Embryonic facial prominence (tissue), 1 donor: Measurements from ENCODE around the gene MYH9.

Source experiments
- DNase-seq: peaks from one replicate; pipeline ENCODE4 v3.0.0-alpha.2; 2016; ENCODE audit errors: extremely low spot score

MYH9 gene

GRCh38 chr22:36349726-36350125 lies 38.0 kb downstream of the MYH9 start:
- no peak for DNase-seq

DNA sequence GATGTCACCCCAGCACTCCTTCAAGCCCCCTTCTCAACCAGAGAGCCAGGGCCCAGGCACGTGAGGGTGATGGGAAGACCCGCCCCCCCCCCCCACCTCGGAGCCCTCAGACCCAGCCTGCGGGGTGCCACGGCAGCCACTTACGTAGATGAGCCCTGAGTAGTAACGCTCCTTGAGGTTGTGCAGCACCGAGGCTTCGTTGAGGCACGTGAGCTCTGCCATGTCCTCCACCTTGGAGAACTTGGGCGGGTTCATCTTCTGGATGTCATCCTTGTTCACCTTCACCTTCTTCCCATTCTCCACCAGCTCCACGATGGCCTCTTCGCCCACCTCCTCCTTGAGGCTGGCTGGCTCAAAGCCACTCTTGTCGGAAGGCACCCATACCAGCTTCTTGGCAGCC lies 39.0 kb downstream of the MYH9 start:
- DNase-seq = no peak

- DNase-seq = no peak
Observed at GRCh38 chr22:36347094-36347493, 40.7 kb downstream of the MYH9 start.

DNA sequence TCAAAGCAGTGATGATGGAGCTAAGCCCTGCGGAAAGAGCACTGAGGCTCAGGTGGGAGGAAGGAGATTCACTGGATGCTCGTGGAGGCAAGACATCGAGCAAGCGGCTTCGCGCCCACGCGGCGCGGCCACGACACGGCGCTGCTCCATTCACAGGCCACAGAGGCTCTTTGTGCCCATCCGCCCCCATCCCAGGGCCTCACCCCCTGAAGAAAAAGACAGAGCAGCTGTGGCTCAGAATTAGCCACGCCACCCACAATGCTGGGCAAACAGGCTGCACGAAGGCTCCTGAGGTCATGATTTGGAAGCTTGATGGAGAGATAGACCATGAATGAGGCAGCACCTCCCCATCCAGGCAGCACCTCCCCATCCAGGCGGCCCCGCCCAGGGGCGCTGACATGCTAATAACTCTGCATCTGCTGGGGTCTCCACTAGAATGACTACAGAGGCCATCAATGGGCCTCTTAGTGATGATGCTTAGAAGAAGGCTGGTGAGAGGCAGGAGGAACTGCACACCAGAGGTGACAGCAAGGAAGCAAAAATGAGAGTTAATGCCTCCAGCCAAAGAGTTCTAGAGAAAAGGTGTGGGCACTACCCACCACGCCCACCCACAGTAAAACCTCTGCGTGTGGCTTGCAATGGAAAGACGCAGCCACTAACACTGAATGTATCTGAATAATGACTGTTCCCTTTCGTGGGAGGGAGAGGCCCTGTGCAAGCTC lies 43.5 kb downstream of the MYH9 start:
- DNase-seq = no peak

GRCh38 chr22:36343720-36344105 lies 44.1 kb downstream of the MYH9 start:
- no peak for DNase-seq

- DNase-seq = no peak
Observed at GRCh38 chr22:36343070-36343719, 44.6 kb downstream of the MYH9 start.

DNA sequence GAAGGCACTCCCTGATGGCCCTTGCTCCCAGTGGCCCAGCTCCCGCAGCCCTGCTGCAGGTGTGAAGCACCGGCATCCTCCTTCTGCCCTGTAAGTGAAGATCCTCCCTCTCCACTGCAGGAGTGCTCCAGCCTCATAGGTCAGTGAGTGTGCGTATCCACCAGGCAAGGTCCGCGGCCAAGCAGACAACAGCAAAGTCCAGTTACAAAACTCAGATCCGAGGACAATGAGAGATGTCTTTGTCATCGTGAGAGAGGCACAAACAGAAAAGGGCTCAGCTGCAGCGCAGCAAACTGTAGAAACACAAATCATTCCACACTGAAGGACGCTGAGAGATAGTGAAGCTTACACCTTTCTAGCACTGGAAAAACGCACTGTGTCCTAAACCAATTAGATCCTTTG lies 46.1 kb downstream of the MYH9 start:
- no peak for DNase-seq

- no peak for DNase-seq
Observed at GRCh38 chr22:36340621-36341020, 47.1 kb downstream of the MYH9 start.

- no peak for DNase-seq
Observed at GRCh38 chr22:36339171-36340065, 48.3 kb downstream of the MYH9 start.

DNA sequence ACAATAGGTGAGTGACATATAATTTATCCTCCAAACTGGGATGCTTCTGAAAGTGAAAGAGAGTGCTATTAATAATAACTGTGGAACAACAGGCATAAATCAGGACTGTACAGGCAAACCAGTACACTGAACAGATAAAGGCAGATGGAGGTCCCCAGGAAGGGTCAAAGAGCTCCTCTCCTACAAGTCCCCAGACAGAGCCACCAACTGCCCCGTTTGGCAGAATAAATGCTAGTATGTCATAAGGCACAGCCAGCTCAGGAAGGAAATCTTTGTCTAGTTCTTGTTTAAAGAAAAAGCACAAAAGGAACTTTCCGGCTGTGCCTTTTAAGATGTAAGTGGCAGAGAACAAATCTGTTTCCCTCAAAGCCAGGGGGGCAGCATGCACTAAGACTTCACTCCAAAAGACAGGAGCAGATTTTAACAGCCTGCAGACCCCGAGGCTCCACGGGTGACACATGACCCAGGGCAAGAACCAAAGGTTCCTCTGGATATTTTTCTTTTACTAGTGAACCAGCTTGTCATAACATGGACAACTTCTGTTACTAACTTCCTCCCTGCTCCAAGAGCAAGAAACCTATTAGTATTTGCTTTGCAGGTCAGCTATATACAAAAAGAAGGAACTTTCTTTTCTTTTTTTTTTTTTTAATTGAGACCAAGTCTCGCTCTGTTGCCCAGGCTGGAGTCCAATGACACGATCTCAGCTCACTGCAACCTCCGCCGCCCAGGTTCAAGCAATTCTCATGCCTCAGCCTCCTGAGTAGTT lies 50.2 kb downstream of the MYH9 start:
- DNase-seq = no peak

GRCh38 chr22:36336246-36337182 lies 51.3 kb downstream of the MYH9 start:
- DNase-seq = no peak

DNA sequence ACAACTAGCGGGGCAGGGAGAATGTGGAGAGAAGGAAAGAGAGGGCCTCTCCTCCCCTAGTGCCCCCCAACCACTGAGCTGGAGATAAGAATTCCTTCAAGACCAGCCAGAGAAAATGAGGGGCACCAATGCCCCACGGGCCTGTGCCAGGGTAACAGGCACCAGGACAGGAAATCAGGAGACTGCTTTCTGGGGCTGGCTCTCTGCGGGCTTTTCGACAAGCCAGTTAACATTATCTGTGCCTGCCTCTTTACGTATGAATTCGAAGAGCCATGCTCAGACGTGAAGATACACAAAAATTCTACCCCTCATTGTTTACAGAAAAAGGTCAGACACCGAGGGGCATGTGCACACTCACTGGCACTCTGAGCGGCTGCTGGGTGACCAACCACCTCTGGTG lies 52.1 kb downstream of the MYH9 start:
- DNase-seq = no peak

DNA sequence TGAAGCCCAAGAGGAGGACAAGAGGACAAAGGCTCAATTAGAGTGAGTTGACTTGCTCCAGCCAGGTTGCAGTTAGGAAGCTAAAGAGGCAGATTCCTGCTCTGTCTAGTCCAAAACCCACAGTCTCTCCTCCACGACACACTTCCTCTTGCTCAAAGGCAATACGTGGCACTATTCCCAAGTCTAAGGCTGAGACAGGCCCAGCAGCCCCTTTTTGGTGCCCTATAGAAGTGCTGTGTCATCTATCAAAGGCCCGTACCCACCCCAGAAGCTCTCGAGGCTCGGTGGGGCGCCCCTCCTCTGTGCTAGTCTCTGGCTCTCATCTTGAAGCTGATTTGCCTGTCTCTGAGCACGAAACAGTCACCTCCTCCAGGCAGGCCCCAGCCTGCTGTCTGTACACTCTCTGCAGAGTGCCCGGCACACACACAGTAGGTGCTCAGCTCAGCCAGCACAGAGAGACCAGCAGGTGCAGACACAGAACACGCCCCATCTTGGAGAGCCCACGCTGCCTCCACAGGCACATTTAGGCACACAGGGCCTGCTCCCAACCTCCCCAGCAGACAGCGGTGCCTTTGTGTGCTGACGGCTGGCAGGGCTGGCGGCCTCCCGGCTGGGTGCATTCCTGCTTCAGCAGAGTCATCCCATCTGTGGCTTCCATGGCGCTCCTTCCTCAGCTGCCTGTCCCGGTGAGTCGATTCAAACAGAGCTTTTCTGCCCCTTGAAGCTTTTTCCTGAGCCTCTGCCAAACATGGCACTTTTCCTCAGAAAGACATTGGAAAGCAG lies 52.8 kb downstream of the MYH9 start:
- DNase-seq = no peak

DNA sequence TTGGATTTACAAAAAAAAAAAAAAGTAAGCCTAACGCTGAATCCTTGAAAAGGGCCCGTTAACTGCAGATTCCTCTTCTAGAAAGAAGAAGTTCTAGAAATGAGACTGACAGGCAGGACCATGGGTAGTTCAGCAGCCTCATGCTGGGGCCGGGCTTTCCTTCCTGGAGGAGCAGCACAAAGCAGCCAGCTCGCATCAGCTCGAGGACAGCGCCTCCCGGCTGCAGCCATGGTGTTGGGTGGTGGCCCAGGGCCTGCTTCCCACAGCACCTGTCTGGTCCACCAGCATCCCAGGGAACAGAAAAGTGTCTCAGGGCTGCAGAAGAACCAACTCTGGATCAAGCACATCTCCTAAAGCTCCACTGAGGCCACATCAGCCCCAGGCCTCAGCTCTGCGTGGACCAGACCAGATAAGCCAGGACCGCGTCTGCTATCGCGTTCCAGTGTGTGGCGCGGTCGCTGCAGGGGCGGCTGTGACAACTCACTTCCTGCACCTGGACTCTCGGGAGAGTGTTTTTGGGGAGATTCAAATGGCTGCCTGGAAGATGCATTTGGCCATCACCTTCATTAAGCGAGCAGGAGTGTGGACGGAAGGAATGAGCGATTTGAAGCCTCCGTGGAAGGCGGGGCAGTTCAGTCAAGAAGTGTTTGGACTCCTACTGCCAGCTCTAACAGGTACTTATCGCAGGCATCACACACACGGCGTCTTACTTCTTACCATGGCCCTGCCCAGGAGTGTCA lies 53.5 kb downstream of the MYH9 start:
- no peak for DNase-seq

DNA sequence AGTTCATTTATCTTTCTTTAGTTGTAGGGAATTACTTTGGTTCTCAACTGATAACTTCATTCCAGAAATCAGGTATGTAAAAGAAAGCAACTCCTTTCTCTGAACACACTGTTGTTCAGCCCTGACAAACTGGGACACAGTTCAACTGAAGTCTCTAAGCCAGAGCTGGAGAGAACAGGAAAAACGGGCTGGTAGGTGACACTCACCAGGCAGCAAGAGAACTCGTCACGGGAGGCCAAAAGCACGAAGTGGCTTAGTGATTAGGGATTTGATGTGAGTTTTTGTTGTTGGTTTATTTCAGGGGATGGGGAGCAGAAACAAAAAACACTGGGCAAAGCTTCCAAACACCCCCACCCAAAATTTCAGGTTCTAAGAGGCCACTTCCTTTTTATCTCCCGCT lies 54.1 kb downstream of the MYH9 start:
- DNase-seq = no peak

GRCh38 chr22:36332623-36333332 lies 55.0 kb downstream of the MYH9 start:
- no peak for DNase-seq

GRCh38 chr22:36331912-36332622 lies 55.7 kb downstream of the MYH9 start:
- no peak for DNase-seq

DNA sequence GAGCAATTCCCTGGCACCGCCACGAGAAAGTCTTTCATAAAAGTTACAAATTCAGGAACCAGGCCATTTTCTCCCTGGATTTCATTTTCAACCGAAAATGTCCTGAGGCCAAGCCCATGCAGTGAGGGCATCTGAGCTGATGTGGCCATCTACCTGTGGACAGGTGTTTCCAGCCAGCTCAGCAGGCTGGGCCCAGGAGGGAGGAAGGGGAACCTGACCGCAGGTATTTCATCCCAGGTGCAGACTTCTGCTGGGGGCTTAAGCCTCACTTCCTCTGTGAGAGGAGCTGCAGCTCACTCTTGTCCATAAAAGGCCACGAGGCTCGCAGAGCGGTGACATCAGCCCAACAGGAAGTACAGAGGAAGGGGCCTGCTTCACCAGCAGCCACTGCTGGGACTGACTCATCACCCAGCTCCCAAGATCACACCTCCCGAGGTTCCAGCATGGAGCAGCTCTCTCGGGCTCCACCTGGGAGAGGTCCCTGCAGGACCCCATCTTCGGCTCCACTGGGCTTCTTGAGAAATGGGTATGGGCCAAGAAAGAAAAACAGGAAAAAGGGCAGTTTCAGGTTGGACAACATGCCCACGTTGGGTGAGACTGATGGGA lies 56.4 kb downstream of the MYH9 start:
- no peak for DNase-seq
